ENCODE measurements around the gene LHPP.

The LHPP gene

GRCh38 chr10:124522933-124523871, 61.6 kb downstream of the LHPP start:
- no peak for DNase-seq

GRCh38 chr10:124523901-124524300, 62.3 kb downstream of the LHPP start:
- no peak for DNase-seq

GRCh38 chr10:124524991-124525653, 63.5 kb downstream of the LHPP start:
- DNase-seq = no peak

- no peak for DNase-seq
These were observed 64.4 kb downstream of the LHPP start for GRCh38 chr10:124525751-124526600.

- no peak for DNase-seq
These were observed 65.1 kb downstream of the LHPP start for GRCh38 chr10:124526621-124527267.

- no peak for DNase-seq
These were observed 66.3 kb downstream of the LHPP start for GRCh38 chr10:124527874-124528395.

GRCh38 chr10:124529661-124530214, 68.1 kb downstream of the LHPP start:
- DNase-seq = no peak

GRCh38 chr10:124530215-124530665, 68.6 kb downstream of the LHPP start:
- DNase-seq = peak; percentile 70 to 71

GRCh38 chr10:124530816-124531215, 69.2 kb downstream of the LHPP start:
- no peak for DNase-seq

GRCh38 chr10:124532106-124532641, 70.6 kb downstream of the LHPP start:
- DNase-seq = peak in 1 of 2 experiments; percentile 20

GRCh38 chr10:124532788-124533187, 71.2 kb downstream of the LHPP start:
- no peak for DNase-seq

- no peak for DNase-seq
These were observed 71.6 kb downstream of the LHPP start for GRCh38 chr10:124533266-124533665.

- DNase-seq = no peak
These were observed 72.7 kb downstream of the LHPP start for GRCh38 chr10:124534231-124534798.

GRCh38 chr10:124534826-124535601, 73.4 kb downstream of the LHPP start:
- no peak for DNase-seq

- no peak for DNase-seq
These were observed 74.3 kb downstream of the LHPP start for GRCh38 chr10:124535731-124536495.

GRCh38 chr10:124536496-124537050, 75.0 kb downstream of the LHPP start:
- DNase-seq = no peak

- no peak for DNase-seq
These were observed 75.6 kb downstream of the LHPP start for GRCh38 chr10:124537166-124537725.

- DNase-seq = no peak
These were observed 76.3 kb downstream of the LHPP start for GRCh38 chr10:124537891-124538290.

- no peak for DNase-seq
These were observed 77.1 kb downstream of the LHPP start for GRCh38 chr10:124538706-124539105.

All from NCI-H2081 (cell line).